ENCODE measurements around the gene WDR4. TPM values are rescaled to one million over a fixed set of nuclear protein-coding genes. Genes with fewer than 3 reads are reported as not detected.

Gene WDR4
- total RNA-seq, 1 donor from 2014 or later: 15.7 TPM

- no peaks in the 10 kb centered on the region for H3K27me3 Mint-ChIP-seq (ENCODE audit: unreplicated experiment)
- H3K36me3 Mint-ChIP-seq (ENCODE audit: unreplicated experiment): peaks cover 12% of the 10 kb centered on the region
- H3K27ac Mint-ChIP-seq (ENCODE audit: unreplicated experiment): no peak overlapping the region
- TF ChIP-seq CTCF (IDR thresholded peaks at IDR 0.05; ENCODE audit: partially characterized antibody, unreplicated experiment): no peak
- no peak overlapping the region for H3K4me3 Mint-ChIP-seq (ENCODE audit: unreplicated experiment)
- no peak for DNase-seq
- no peaks in the 10 kb centered on the region for H3K9me3 Mint-ChIP-seq (ENCODE audit: unreplicated experiment)
- H3K4me1 Mint-ChIP-seq (ENCODE audit: low read depth, unreplicated experiment): no peaks in the 10 kb centered on the region
Observed at GRCh38 chr21:42906233-42906632, 26.9 kb upstream of the WDR4 start.

GRCh38 chr21:42905195-42905594 lies 25.9 kb upstream of the WDR4 start:
- H3K27ac Mint-ChIP-seq (ENCODE audit: unreplicated experiment): no peak overlapping the region
- TF ChIP-seq CTCF (IDR thresholded peaks at IDR 0.05; ENCODE audit: partially characterized antibody, unreplicated experiment): no peak
- peaks cover 12% of the 10 kb centered on the region for H3K36me3 Mint-ChIP-seq (ENCODE audit: unreplicated experiment)
- no peaks in the 10 kb centered on the region for H3K9me3 Mint-ChIP-seq (ENCODE audit: unreplicated experiment)
- H3K4me1 Mint-ChIP-seq (ENCODE audit: low read depth, unreplicated experiment): no peaks in the 10 kb centered on the region
- DNase-seq: no peak
- H3K4me3 Mint-ChIP-seq (ENCODE audit: unreplicated experiment): no peak overlapping the region
- H3K27me3 Mint-ChIP-seq (ENCODE audit: unreplicated experiment): no peaks in the 10 kb centered on the region

GRCh38 chr21:42903817-42904216 lies 24.5 kb upstream of the WDR4 start:
- H3K27ac Mint-ChIP-seq (ENCODE audit: unreplicated experiment): no peak overlapping the region
- no peak overlapping the region for H3K4me3 Mint-ChIP-seq (ENCODE audit: unreplicated experiment)
- no peaks in the 10 kb centered on the region for H3K4me1 Mint-ChIP-seq (ENCODE audit: low read depth, unreplicated experiment)
- H3K27me3 Mint-ChIP-seq (ENCODE audit: unreplicated experiment): no peaks in the 10 kb centered on the region
- no peak for TF ChIP-seq CTCF (IDR thresholded peaks at IDR 0.05; ENCODE audit: partially characterized antibody, unreplicated experiment)
- no peak for DNase-seq
- no peaks in the 10 kb centered on the region for H3K9me3 Mint-ChIP-seq (ENCODE audit: unreplicated experiment)
- peaks cover 12% of the 10 kb centered on the region for H3K36me3 Mint-ChIP-seq (ENCODE audit: unreplicated experiment)

GRCh38 chr21:42900446-42900845 lies 21.1 kb upstream of the WDR4 start:
- H3K36me3 Mint-ChIP-seq (ENCODE audit: unreplicated experiment): no peaks in the 10 kb centered on the region
- H3K27me3 Mint-ChIP-seq (ENCODE audit: unreplicated experiment): no peaks in the 10 kb centered on the region
- DNase-seq: no peak
- H3K4me1 Mint-ChIP-seq (ENCODE audit: low read depth, unreplicated experiment): no peaks in the 10 kb centered on the region
- TF ChIP-seq CTCF (IDR thresholded peaks at IDR 0.05; ENCODE audit: partially characterized antibody, unreplicated experiment): no peak
- H3K27ac Mint-ChIP-seq (ENCODE audit: unreplicated experiment): no peak overlapping the region
- H3K9me3 Mint-ChIP-seq (ENCODE audit: unreplicated experiment): no peaks in the 10 kb centered on the region
- H3K4me3 Mint-ChIP-seq (ENCODE audit: unreplicated experiment): no peak overlapping the region

- Mint-ChIP-seq H3K36me3 (ENCODE audit: unreplicated experiment) (no peaks in the 10 kb centered on the region), H3K27ac (ENCODE audit: unreplicated experiment) (peak within 1 kb of the TSS; percentile 96), H3K4me1 (ENCODE audit: low read depth, unreplicated experiment) (peaks cover 4% of the 10 kb centered on the region), H3K9me3 (ENCODE audit: unreplicated experiment) (peaks cover 1% of the 10 kb centered on the region), H3K4me3 (ENCODE audit: unreplicated experiment) (peak within 1 kb of the TSS; percentile 88), H3K27me3 (ENCODE audit: unreplicated experiment) (peaks cover 2% of the 10 kb centered on the region)
- DNase-seq: peak; percentile 100
- no peak for TF ChIP-seq CTCF (IDR thresholded peaks at IDR 0.05; ENCODE audit: partially characterized antibody, unreplicated experiment)
Observed at GRCh38 chr21:42892931-42893755, 13.8 kb upstream of the WDR4 start, which contains the start of gene NDUFV3. Gene NDUFV3, plus strand, starts transcription at chr21:42893309. Its CDS starts 25 bp downstream, at chr21:42893334.
